Calu3 (cell line): Measurements from ENCODE around the gene PPARA. TPM values are rescaled to one million over a fixed set of nuclear protein-coding genes. Genes with fewer than 3 reads are reported as not detected.

Experiments used
- BruUV-seq: library from RNA; stranded (reverse); fragments of 400-500 nt; replicated peaks from 2 replicates; lab custom pipeline; 2021; lab: Mats Ljungman, UMichigan
- CTCF ChIA-PET: fragments of 300-600 bp; sonication (Branson Sonifier 250); formaldehyde crosslinking; loops from one replicate; lab custom pipeline; 2022; ENCODE audit warnings: antibody characterized with exemption; lab: Charles Lee
- DNase-seq: peaks from one replicate; pipeline ENCODE4 v3.0.0; 2022
- H3K27ac Mint-ChIP-seq: one replicate; pipeline ENCODE4 v1.8.0; 2022; ENCODE audit warnings: mixed read lengths; ENCODE audit not compliant: unreplicated experiment
- H3K27me3 Mint-ChIP-seq: one replicate; pipeline ENCODE4 v1.8.0; 2022; ENCODE audit warnings: mixed read lengths; ENCODE audit not compliant: unreplicated experiment
- H3K36me3 Mint-ChIP-seq: one replicate; pipeline ENCODE4 v1.8.0; 2022; ENCODE audit warnings: mild to moderate bottlenecking, moderate library complexity, mixed read lengths; ENCODE audit not compliant: insufficient read depth, unreplicated experiment
- H3K4me1 Mint-ChIP-seq: one replicate; pipeline ENCODE4 v1.8.0; 2022; ENCODE audit warnings: mild to moderate bottlenecking, low read depth, mixed read lengths; ENCODE audit not compliant: unreplicated experiment
- H3K4me3 Mint-ChIP-seq: one replicate; pipeline ENCODE4 v1.8.0; 2022; ENCODE audit warnings: mild to moderate bottlenecking, low read depth, moderate library complexity, mixed read lengths; ENCODE audit not compliant: unreplicated experiment
- H3K9me3 Mint-ChIP-seq: one replicate; pipeline ENCODE4 v1.8.0; 2022; ENCODE audit warnings: low read depth, mixed read lengths; ENCODE audit not compliant: unreplicated experiment
- CTCF ChIP-seq: fragments of 200-600 bp; IDR thresholded peaks from one replicate; pipeline ENCODE4 v1.8.0; 2022; ENCODE audit warnings: antibody characterized with exemption; ENCODE audit not compliant: unreplicated experiment
- intact Hi-C: fragments of 100-400 bp; cut with micrococcal nuclease; formaldehyde crosslinking; loops from one replicate; pipeline ENCODE4 v1.10.0; 2022; ENCODE audit not compliant: unreplicated experiment
- total RNA-seq: library from RNA; stranded (reverse); gene quantifications from 2 replicates; pipeline ENCODE4 v1.2.3, GENCODE V29; 2022

Gene PPARA
- total RNA-seq, 1 experiment from 2014 or later = 22.7 TPM

- H3K9me3 Mint-ChIP-seq = peaks cover 3% of the 10 kb centered on the region
- H3K27ac Mint-ChIP-seq = no peak overlapping the region
- peaks cover 72% of the 10 kb centered on the region for H3K36me3 Mint-ChIP-seq
- no TSS peak for BruUV-seq
- no peak overlapping the region for H3K4me3 Mint-ChIP-seq
- no peaks in the 10 kb centered on the region for H3K27me3 Mint-ChIP-seq
- DNase-seq = no peak
- intact Hi-C loops = no loop called here
- CTCF ChIA-PET = no interaction called here
- TF ChIP-seq CTCF = no peak
- no peaks in the 10 kb centered on the region for H3K4me1 Mint-ChIP-seq
Measured at GRCh38 chr22:46288846-46289243, 138.5 kb downstream of the PPARA start.

- Mint-ChIP-seq H3K4me3 (no peak overlapping the region), H3K27me3 (no peaks in the 10 kb centered on the region), H3K27ac (no peak overlapping the region), H3K9me3 (peaks cover 3% of the 10 kb centered on the region), H3K4me1 (no peaks in the 10 kb centered on the region), H3K36me3 (peaks cover 70% of the 10 kb centered on the region)
- no peak for TF ChIP-seq CTCF
- CTCF ChIA-PET = interaction anchor here (0.6 kb wide), 1 partner anchor 848 kb away, joined by 4 read pairs; no protein-coding TSS in a partner anchor
- DNase-seq = no peak
- intact Hi-C loops = no loop called here
- BruUV-seq = no TSS peak
Measured at GRCh38 chr22:46289244-46289891, 139.0 kb downstream of the PPARA start.

GRCh38 chr22:46290121-46290842 is 140.0 kb downstream of the PPARA start:
- CTCF ChIA-PET = interaction anchor here (0.6 kb wide), 1 partner anchor 849 kb away, joined by 4 read pairs; no protein-coding TSS in a partner anchor
- Mint-ChIP-seq H3K27me3 (no peaks in the 10 kb centered on the region), H3K36me3 (peaks cover 63% of the 10 kb centered on the region), H3K4me3 (no peak overlapping the region), H3K9me3 (peaks cover 3% of the 10 kb centered on the region), H3K27ac (no peak overlapping the region), H3K4me1 (no peaks in the 10 kb centered on the region)
- no TSS peak for BruUV-seq
- no peak for DNase-seq
- intact Hi-C loops = no loop called here
- TF ChIP-seq CTCF = no peak

- H3K27me3 Mint-ChIP-seq = no peaks in the 10 kb centered on the region
- DNase-seq = no peak
- peaks cover 3% of the 10 kb centered on the region for H3K9me3 Mint-ChIP-seq
- CTCF ChIA-PET = no interaction called here
- intact Hi-C loops = no loop called here
- peaks cover 6% of the 10 kb centered on the region for H3K4me1 Mint-ChIP-seq
- no peak overlapping the region for H3K4me3 Mint-ChIP-seq
- H3K27ac Mint-ChIP-seq = no peak overlapping the region
- no TSS peak for BruUV-seq
- no peak for TF ChIP-seq CTCF
- H3K36me3 Mint-ChIP-seq = peaks cover 58% of the 10 kb centered on the region
Measured at GRCh38 chr22:46290843-46291785, 140.8 kb downstream of the PPARA start.
